Activated CD8-positive, alpha-beta T cell treated with anti-CD3 and anti-CD28 coated beads for 36 hours (primary cell): ENCODE results near the gene LRP1. TPM values are rescaled to one million over a fixed set of nuclear protein-coding genes. Genes with fewer than 3 reads are reported as not detected.

Experiments
- ATAC-seq: fragments of 200-7000 bp; cut with Tn5 transposase; one replicate; pipeline ENCODE4 v1.10.0; 2021; ENCODE audit warnings: mild to moderate bottlenecking, moderate library complexity
- CTCF ChIA-PET: fragments of 350-600 bp; sonication (Branson Sonifier 250); formaldehyde crosslinking; loops from one replicate; lab custom pipeline; 2021; ENCODE audit warnings: antibody characterized with exemption; lab: Charles Lee
- POLR2A ChIA-PET: fragments of 350-600 bp; sonication (Branson Sonifier 250); formaldehyde crosslinking; loops from one replicate; lab custom pipeline; 2021; ENCODE audit warnings: antibody characterized with exemption; lab: Charles Lee
- DNase-seq: peaks from one replicate; pipeline ENCODE4 v3.0.0-alpha.2; 2020
- H3K27ac Mint-ChIP-seq: one replicate; pipeline ENCODE4 v1.8.0; 2021; ENCODE audit warnings: mild to moderate bottlenecking, mixed read lengths
- H3K27me3 Mint-ChIP-seq: one replicate; pipeline ENCODE4 v1.8.0; 2021; ENCODE audit warnings: mixed read lengths
- H3K36me3 Mint-ChIP-seq: one replicate; pipeline ENCODE4 v1.8.0; 2021; ENCODE audit warnings: low read depth, mixed read lengths
- H3K4me1 Mint-ChIP-seq: one replicate; pipeline ENCODE4 v1.8.0; 2021; ENCODE audit warnings: low read depth, mixed read lengths
- H3K4me3 Mint-ChIP-seq: one replicate; pipeline ENCODE4 v1.8.0; 2021; ENCODE audit warnings: mild to moderate bottlenecking, moderate library complexity, mixed read lengths
- H3K9me3 Mint-ChIP-seq: one replicate; pipeline ENCODE4 v1.8.0; 2021; ENCODE audit warnings: mixed read lengths
- intact Hi-C: fragments of 100-400 bp; cut with micrococcal nuclease; formaldehyde crosslinking; loops from one replicate; pipeline ENCODE4 v1.10.0; 2022
- total RNA-seq, 2 experiments: library from RNA; stranded (reverse); gene quantifications; one replicate each; pipeline ENCODE4 v1.2.3, GENCODE V29; 2021
- TF ChIP-seq, protein P1 (sequence below): fragments of 200-600 bp; IDR thresholded peaks from one replicate; pipeline ENCODE4 v1.8.0; 2022; ENCODE audit warnings: antibody characterized with exemption, mild to moderate bottlenecking

LRP1 gene
- total RNA-seq, 2 experiments from 2014 or later = 1.5 to 1.9 TPM

DNA sequence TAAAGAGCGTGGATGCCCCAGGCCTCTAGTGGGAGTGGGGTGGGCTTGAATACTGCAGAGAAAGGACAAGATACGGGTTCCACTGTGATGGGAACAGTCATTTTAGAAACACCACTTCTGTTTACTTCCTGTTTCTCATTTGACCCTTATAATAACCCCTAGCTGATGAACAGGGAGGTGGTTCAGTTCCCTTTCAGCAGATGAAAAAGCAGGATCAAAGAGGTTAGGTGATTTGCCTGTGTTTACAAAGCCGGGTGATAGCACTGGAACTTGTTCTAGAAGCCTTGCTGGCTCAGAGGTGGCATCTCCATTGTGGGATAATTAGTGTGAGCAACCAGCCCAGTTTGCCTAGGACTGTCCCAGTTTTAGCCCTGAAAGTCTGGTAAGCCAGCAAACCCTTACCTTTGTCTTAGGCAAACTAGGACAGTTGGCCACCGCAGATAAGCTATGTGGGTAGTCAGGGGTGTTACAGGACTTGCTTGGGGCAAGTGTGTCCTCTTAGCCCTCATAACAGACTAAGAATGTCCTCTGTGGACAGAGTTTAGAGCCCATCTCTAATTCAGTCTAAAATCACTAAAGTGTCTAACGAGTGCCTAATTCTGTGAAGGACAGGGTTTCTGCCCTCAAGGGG is 26.6 kb downstream of the LRP1 start:
- Mint-ChIP-seq H3K27ac (no peak overlapping the region), H3K9me3 (no peaks in the 10 kb centered on the region), H3K4me1 (peaks cover 5% of the 10 kb centered on the region), H3K4me3 (no peak overlapping the region), H3K27me3 (no peaks in the 10 kb centered on the region), H3K36me3 (no peaks in the 10 kb centered on the region)
- TF ChIP-seq, protein P1, sequence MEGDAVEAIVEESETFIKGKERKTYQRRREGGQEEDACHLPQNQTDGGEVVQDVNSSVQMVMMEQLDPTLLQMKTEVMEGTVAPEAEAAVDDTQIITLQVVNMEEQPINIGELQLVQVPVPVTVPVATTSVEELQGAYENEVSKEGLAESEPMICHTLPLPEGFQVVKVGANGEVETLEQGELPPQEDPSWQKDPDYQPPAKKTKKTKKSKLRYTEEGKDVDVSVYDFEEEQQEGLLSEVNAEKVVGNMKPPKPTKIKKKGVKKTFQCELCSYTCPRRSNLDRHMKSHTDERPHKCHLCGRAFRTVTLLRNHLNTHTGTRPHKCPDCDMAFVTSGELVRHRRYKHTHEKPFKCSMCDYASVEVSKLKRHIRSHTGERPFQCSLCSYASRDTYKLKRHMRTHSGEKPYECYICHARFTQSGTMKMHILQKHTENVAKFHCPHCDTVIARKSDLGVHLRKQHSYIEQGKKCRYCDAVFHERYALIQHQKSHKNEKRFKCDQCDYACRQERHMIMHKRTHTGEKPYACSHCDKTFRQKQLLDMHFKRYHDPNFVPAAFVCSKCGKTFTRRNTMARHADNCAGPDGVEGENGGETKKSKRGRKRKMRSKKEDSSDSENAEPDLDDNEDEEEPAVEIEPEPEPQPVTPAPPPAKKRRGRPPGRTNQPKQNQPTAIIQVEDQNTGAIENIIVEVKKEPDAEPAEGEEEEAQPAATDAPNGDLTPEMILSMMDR = no peak
- ATAC-seq = no peak
- intact Hi-C loops = no loop called here
- DNase-seq = no peak
- ChIA-PET POLR2A (no interaction called here), CTCF (interaction anchor here (0.9 to 1.4 kb wide), 3 partner anchors 19 to 31 kb away, joined by 3 to 5 read pairs (median 3); no protein-coding TSS in a partner anchor)

DNA sequence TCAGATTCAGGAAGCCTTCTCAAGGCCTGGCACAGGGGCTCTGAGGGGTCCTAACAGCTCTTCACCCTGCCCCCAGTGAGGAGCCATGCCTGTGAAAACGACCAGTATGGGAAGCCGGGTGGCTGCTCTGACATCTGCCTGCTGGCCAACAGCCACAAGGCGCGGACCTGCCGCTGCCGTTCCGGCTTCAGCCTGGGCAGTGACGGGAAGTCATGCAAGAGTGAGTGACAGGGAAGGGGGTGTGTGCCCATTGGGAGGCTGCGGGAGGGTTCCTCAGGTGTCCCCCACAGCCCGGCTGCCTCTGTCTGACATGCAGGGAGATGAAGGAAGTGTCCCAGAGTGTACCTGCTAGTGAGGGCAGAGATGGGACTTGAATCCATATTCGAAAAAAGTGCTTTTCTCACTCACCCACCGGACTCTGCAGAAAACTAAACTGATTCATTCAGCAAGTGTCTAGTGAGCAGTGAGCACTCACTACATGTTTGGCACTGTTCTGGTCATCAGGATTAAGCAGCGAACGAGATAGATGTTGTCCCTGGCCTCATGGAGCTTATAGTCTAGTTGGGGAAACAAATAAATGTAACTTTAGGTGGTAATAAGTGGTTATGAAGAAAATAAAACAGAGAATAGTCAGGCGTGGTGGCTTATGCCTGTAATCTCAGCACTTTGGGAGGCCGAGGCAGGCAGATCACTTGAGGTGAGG is 28.6 kb downstream of the LRP1 start:
- H3K27me3 Mint-ChIP-seq = no peaks in the 10 kb centered on the region
- TF ChIP-seq, protein P1 = no peak
- no peak overlapping the region for H3K4me3 Mint-ChIP-seq
- ChIA-PET CTCF (interaction anchor here (0.9 to 1.9 kb wide), 5 partner anchors 20 to 302 kb away, joined by 3 to 6 read pairs (median 3); no protein-coding TSS in a partner anchor), POLR2A (interaction anchor here (1.2 kb wide), 1 partner anchor 13 kb away, joined by 3 read pairs; no protein-coding TSS in a partner anchor)
- H3K36me3 Mint-ChIP-seq = no peaks in the 10 kb centered on the region
- H3K4me1 Mint-ChIP-seq = peaks cover 5% of the 10 kb centered on the region
- DNase-seq (no peak), ATAC-seq (no peak)
- intact Hi-C loops = no loop called here
- no peaks in the 10 kb centered on the region for H3K9me3 Mint-ChIP-seq
- no peak overlapping the region for H3K27ac Mint-ChIP-seq

DNA sequence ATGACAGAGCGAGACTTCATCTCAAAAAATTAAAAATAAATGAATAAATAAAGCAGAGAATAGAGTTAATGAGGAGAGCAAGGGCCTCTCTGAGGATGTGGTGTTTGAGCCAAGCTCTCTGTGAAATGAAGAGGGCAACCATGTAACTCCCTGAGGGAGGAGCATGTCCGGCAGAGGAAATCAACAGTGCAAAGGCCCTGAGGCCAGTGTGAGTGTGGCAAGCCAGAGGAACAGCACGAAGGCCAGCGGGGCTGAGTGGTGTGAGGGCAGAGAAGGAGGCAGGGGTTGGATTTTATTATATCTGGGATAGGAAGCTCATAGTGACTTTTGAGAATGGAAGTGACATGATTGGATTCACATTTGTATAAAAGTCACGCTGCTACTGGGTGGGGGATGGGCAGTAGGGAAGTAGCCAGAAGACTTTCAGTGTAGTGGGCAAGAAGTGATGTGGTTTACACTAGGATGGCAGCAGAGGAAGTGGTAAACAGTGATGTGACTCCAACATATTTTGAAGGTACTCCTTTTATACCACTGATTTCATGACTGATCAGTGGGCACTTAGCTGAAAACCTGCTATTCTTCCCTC is 29.4 kb downstream of the LRP1 start:
- Mint-ChIP-seq H3K27ac (no peak overlapping the region), H3K9me3 (no peaks in the 10 kb centered on the region), H3K4me3 (no peak overlapping the region), H3K36me3 (no peaks in the 10 kb centered on the region), H3K27me3 (no peaks in the 10 kb centered on the region), H3K4me1 (peaks cover 5% of the 10 kb centered on the region)
- ChIA-PET CTCF (interaction anchor here (0.9 to 1.9 kb wide), 5 partner anchors 19 to 301 kb away, joined by 3 to 6 read pairs (median 3); no protein-coding TSS in a partner anchor), POLR2A (interaction anchor here (0.6 to 1.2 kb wide), 3 partner anchors 13 to 308 kb away, joined by 3 to 4 read pairs (median 3); no protein-coding TSS in a partner anchor)
- TF ChIP-seq, protein P1 = no peak
- intact Hi-C loops = no loop called here
- DNase-seq (peak; percentile 12), ATAC-seq (peak; percentile 61)

DNA sequence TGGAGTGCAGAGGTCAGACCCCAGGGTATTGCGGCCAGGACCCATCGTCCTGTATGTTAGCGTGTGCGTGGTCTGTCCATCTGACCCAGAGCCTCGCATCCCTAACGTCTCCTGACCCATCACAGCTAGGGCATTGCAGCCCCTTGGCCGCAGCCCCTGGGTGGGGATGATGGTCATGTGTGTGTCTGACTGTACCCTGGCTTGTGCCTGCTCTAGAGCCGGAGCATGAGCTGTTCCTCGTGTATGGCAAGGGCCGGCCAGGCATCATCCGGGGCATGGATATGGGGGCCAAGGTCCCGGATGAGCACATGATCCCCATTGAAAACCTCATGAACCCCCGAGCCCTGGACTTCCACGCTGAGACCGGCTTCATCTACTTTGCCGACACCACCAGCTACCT is 29.9 kb downstream of the LRP1 start:
- CTCF ChIA-PET = interaction anchor here (0.8 to 1.9 kb wide), 4 partner anchors 14 to 34 kb away, joined by 3 to 6 read pairs (median 4); no protein-coding TSS in a partner anchor
- POLR2A ChIA-PET = interaction anchor here (0.6 to 1.0 kb wide), 2 partner anchors 46 to 308 kb away, joined by 3 to 4 read pairs; no protein-coding TSS in a partner anchor
- Mint-ChIP-seq H3K4me3 (no peak overlapping the region), H3K36me3 (no peaks in the 10 kb centered on the region), H3K4me1 (peaks cover 5% of the 10 kb centered on the region), H3K27me3 (no peaks in the 10 kb centered on the region), H3K27ac (no peak overlapping the region), H3K9me3 (no peaks in the 10 kb centered on the region)
- no peak for ATAC-seq
- intact Hi-C loops = no loop called here
- DNase-seq = no peak
- TF ChIP-seq, protein P1 = no peak
